Endothelial cell of umbilical vein (primary cell): ENCODE results near the gene SIX5. TPM values are rescaled to one million over a fixed set of nuclear protein-coding genes. Genes with fewer than 3 reads are reported as not detected.

ENCODE experiments used
- BruUV-seq: library from RNA; stranded (reverse); fragments of 400-500 nt; replicated peaks from 2 replicates; lab custom pipeline; 2021; lab: Mats Ljungman, UMichigan
- CTCF ChIA-PET: fragments of 300-600, 350-600 bp; sonication (Branson Sonifier 250); formaldehyde crosslinking; loops from one replicate; lab custom pipeline; 2021; ENCODE audit warnings: antibody characterized with exemption, inconsistent platforms; lab: Charles Lee
- POLR2A ChIA-PET: fragments of 300-600, 350-600 bp; sonication (Branson Sonifier 250); formaldehyde crosslinking; loops from one replicate; lab custom pipeline; 2021; ENCODE audit warnings: antibody characterized with exemption, inconsistent platforms; lab: Charles Lee
- DNase-seq: peaks from one replicate; pipeline ENCODE4 v3.0.0-alpha.2; 2011; ENCODE audit warnings: low read depth, low spot score
- FAIRE-seq: peaks from 2 replicates; lab custom pipeline; 2011; peaks lifted over from hg19 to GRCh38; lab: Jason Lieb, UNC
- H2AFZ ChIP-seq: 2 replicates; pipeline ENCODE4 v1.6.0; 2012; ENCODE audit warnings: low read depth, low read length, control low read depth, inconsistent platforms
- H3K27ac ChIP-seq: 2 replicates; pipeline ENCODE4 v1.5.1; 2011; ENCODE audit warnings: low read depth, mild to moderate bottlenecking, control low read depth, low read length, moderate library complexity; ENCODE audit not compliant: insufficient read depth
- H3K27me3 ChIP-seq, 2 experiments: 2 replicates each; pipeline versions ENCODE4 v1.6.0 to v1.6.1; 2011; ENCODE audit warnings: low read length in 2 of 2, mixed read lengths in 1 of 2; ENCODE audit not compliant: control insufficient read depth in 2 of 2, insufficient read depth in 2 of 2
- H3K36me3 ChIP-seq, 2 experiments: 2 replicates in 1 of 2; 3 replicates in 1 of 2; pipeline ENCODE4 v1.5.1; 2011; ENCODE audit warnings: low read length in 2 of 2, mild to moderate bottlenecking in 1 of 2, moderate library complexity in 1 of 2; ENCODE audit not compliant: control insufficient read depth in 2 of 2, insufficient read depth in 2 of 2; ENCODE audit errors: extremely low read depth in 1 of 2
- H3K4me1 ChIP-seq: 3 replicates; pipeline ENCODE4 v1.5.1; 2011; ENCODE audit warnings: mild to moderate bottlenecking, low read length; ENCODE audit not compliant: control insufficient read depth, insufficient read depth; ENCODE audit errors: extremely low read depth
- H3K4me2 ChIP-seq: 2 replicates; pipeline ENCODE4 v1.6.1; 2011; ENCODE audit warnings: low read length, control low read depth, mixed read lengths; ENCODE audit not compliant: insufficient read depth
- H3K4me3 ChIP-seq, 3 experiments: fragments of 200-600 bp in 1 of 3; sonication (generic), shearing (Covaris generic) in 1 of 3; replicated peaks in 1 of 3; 2 replicates each; pipeline ENCODE4 v1.5.1; 2011 to 2016; ENCODE audit warnings: control low read depth in 3 of 3, low read length in 3 of 3, mild to moderate bottlenecking in 2 of 3, inconsistent platforms in 1 of 3, low read depth in 1 of 3, moderate library complexity in 1 of 3; ENCODE audit not compliant: insufficient read depth in 1 of 3
- H3K79me2 ChIP-seq: 2 replicates; pipeline ENCODE4 v1.6.0; 2012; ENCODE audit warnings: low read length, inconsistent platforms; ENCODE audit not compliant: control insufficient read depth, insufficient read depth
- H3K9ac ChIP-seq: replicated peaks from 2 replicates; pipeline ENCODE3; 2011; ENCODE audit warnings: low read length, control low read depth; ENCODE audit not compliant: insufficient read depth; ENCODE audit errors: extremely low read depth
- H3K9me1 ChIP-seq: replicated peaks from 3 replicates; pipeline ENCODE4 v1.6.0; 2011; ENCODE audit warnings: mild to moderate bottlenecking, low read length; ENCODE audit not compliant: control insufficient read depth, insufficient read depth; ENCODE audit errors: extremely low read depth
- H3K9me3 ChIP-seq: replicated peaks from 2 replicates; pipeline ENCODE4 v1.5.1; 2012; ENCODE audit warnings: low read length, inconsistent platforms; ENCODE audit not compliant: control insufficient read depth, insufficient read depth
- H4K20me1 ChIP-seq: replicated peaks from 2 replicates; pipeline ENCODE3; 2011; ENCODE audit warnings: mild to moderate bottlenecking, low read length; ENCODE audit not compliant: control insufficient read depth, insufficient read depth; ENCODE audit errors: extremely low read depth
- EZH2 ChIP-seq: IDR thresholded peaks from 2 replicates; pipeline ENCODE4 v1.6.1; 2012; ENCODE audit warnings: borderline replicate concordance, low read depth, mild to moderate bottlenecking, moderate library complexity, low read length, inconsistent platforms; ENCODE audit not compliant: severe bottlenecking
- FOS ChIP-seq: IDR thresholded peaks from 2 replicates; pipeline ENCODE4 v1.6.1; 2011; ENCODE audit warnings: mild to moderate bottlenecking, low read length, moderate library complexity, borderline replicate concordance; ENCODE audit not compliant: insufficient read depth
- GATA2 ChIP-seq: IDR thresholded peaks from 2 replicates; pipeline ENCODE4 v1.7.0; 2011; ENCODE audit warnings: low read depth, mild to moderate bottlenecking, moderate library complexity, mixed read lengths, low read length; ENCODE audit not compliant: insufficient read length, insufficient read depth
- JUN ChIP-seq: IDR thresholded peaks from 2 replicates; pipeline ENCODE4 v1.6.1; 2011; ENCODE audit warnings: borderline replicate concordance, low read depth; ENCODE audit not compliant: insufficient read length, insufficient read depth
- MYC ChIP-seq: IDR thresholded peaks from one replicate; pipeline ENCODE4 v1.6.1; 2011; ENCODE audit warnings: mild to moderate bottlenecking, low read depth, low read length
- POLR2A ChIP-seq: IDR thresholded peaks from 2 replicates; pipeline ENCODE4 v1.6.1; 2012; ENCODE audit warnings: low read depth, mild to moderate bottlenecking, control low read depth, low read length
- POLR2AphosphoS5 ChIP-seq: IDR thresholded peaks from 2 replicates; pipeline ENCODE4 v1.6.1; 2012; ENCODE audit warnings: low read depth, mild to moderate bottlenecking, control low read depth, low read length, moderate library complexity; ENCODE audit not compliant: insufficient read depth
- dilution Hi-C: fragments of 300-500 bp; cut with MboI; formaldehyde crosslinking; loops from one replicate; pipeline ENCODE4 v1.15.0; 2019; ENCODE audit warnings: low sequenced_read_pairs; ENCODE audit not compliant: extremely low pct_ligation_motif_present
- intact Hi-C: fragments of 100-400 bp; cut with micrococcal nuclease; formaldehyde crosslinking; loops from one replicate; pipeline ENCODE4 v1.10.0; 2022
- polyA plus RNA-seq, 4 experiments: library from polyadenylated mRNA; depleted of rRNA in 3 of 4; stranded (reverse) in 3 of 4; unstranded in 1 of 4; fragments of >200 nt; gene quantifications; 2 replicates each; pipeline versions ENCODE4 v1.2.1 to v1.2.3, GENCODE V29; 2011 to 2012; ENCODE audit warnings: missing spikeins in 1 of 4
- total RNA-seq: library from RNA; stranded (reverse); gene quantifications from 2 replicates; pipeline ENCODE4 v1.2.3, GENCODE V29; 2021
- TF ChIP-seq, protein P1 (sequence below), 2 donors: IDR thresholded peaks; 1 replicate in 1 of 2; 2 replicates in 1 of 2; pipeline ENCODE4 v1.5.1; 2011; ENCODE audit warnings: low read length in 2 of 2, mild to moderate bottlenecking in 2 of 2, moderate library complexity in 2 of 2, control low read depth in 1 of 2, inconsistent platforms in 1 of 2, low read depth in 1 of 2; ENCODE audit not compliant: insufficient read depth in 1 of 2; ENCODE audit errors: extremely low read depth in 1 of 2
- TF ChIP-seq, protein P2 (sequence below): IDR thresholded peaks from 2 replicates; pipeline ENCODE4 v1.6.1; 2011; ENCODE audit not compliant: insufficient read depth, insufficient read length

Gene SIX5
- total and polyA plus RNA-seq, 2 donors (not counting 3 experiments of a cell fraction or from before 2014, with no cell fraction given): 13.1 to 16.7 TPM

DNA sequence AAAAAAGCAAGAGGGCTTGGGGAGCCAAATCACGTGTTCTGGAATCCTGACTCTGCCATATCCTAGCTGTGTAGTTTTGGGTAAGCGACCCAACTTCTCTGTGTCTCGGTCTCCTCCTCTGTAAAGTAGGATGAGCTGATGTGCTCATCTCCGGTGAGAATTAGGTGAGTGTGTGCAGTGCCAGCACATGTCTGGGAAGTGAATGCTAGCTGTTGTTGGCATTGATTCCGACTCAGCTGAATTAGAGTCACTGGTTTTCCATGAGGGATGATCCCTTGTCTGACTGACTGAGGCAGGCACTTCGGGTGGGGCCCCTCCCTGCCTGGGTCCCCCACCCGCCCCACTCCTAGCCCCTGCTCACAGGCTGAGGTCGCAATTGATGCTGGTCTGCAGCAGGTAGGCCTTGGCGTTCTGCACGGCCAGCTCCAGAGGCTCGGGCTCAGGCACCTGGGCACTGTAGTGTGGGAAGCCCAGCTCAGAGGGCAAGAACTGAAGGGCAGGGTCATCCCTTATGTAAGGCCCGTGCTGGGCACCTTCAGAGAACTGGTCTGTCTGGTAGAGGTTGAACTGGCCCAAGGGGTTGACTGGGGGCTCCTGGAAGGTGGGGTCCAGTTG, 45.2 kb upstream of the SIX5 start:
- BruUV-seq: no TSS peak
- FAIRE-seq (no peak), DNase-seq (no peak)
- H3K27me3 ChIP-seq: no peaks in the 10 kb centered on the region
- no peak overlapping the region for H3K9ac ChIP-seq
- CTCF ChIA-PET: interaction anchor here (1.2 kb wide), 1 partner anchor 45 kb away, joined by 4 read pairs; the partner anchor contains the start of gene SIX5
- TF ChIP-seq POLR2AphosphoS5 (no peak), MYC (no peak), GATA2 (no peak), POLR2A (no peak), JUN (no peak), FOS (no peak), EZH2 (no peak)
- TF ChIP-seq, protein P1, sequence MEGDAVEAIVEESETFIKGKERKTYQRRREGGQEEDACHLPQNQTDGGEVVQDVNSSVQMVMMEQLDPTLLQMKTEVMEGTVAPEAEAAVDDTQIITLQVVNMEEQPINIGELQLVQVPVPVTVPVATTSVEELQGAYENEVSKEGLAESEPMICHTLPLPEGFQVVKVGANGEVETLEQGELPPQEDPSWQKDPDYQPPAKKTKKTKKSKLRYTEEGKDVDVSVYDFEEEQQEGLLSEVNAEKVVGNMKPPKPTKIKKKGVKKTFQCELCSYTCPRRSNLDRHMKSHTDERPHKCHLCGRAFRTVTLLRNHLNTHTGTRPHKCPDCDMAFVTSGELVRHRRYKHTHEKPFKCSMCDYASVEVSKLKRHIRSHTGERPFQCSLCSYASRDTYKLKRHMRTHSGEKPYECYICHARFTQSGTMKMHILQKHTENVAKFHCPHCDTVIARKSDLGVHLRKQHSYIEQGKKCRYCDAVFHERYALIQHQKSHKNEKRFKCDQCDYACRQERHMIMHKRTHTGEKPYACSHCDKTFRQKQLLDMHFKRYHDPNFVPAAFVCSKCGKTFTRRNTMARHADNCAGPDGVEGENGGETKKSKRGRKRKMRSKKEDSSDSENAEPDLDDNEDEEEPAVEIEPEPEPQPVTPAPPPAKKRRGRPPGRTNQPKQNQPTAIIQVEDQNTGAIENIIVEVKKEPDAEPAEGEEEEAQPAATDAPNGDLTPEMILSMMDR (IDR thresholded peaks at IDR 0.05; ENCODE audit: extremely low read depth in 1 of 2, insufficient read depth in 1 of 2, low read depth in 1 of 2, low read length in 2 of 2): no peak
- TF ChIP-seq, protein P2, sequence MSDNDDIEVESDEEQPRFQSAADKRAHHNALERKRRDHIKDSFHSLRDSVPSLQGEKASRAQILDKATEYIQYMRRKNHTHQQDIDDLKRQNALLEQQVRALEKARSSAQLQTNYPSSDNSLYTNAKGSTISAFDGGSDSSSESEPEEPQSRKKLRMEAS: no peak
- no peaks in the 10 kb centered on the region for H3K9me1 ChIP-seq
- no peak overlapping the region for H2AFZ ChIP-seq
- intact Hi-C loops: no loop called here
- no peak overlapping the region for H3K4me3 ChIP-seq
- dilution Hi-C loops: no loop called here
- POLR2A ChIA-PET: no interaction called here
- H3K4me2 ChIP-seq: no peak overlapping the region
- no peaks in the 10 kb centered on the region for H4K20me1 ChIP-seq
- peaks cover 22% of the 10 kb centered on the region for H3K4me1 ChIP-seq
- no peaks in the 10 kb centered on the region for H3K36me3 ChIP-seq
- H3K9me3 ChIP-seq: no peaks in the 10 kb centered on the region
- H3K27ac ChIP-seq: no peak overlapping the region
- no peaks in the 10 kb centered on the region for H3K79me2 ChIP-seq
